Gastrocnemius medialis (tissue), 4 donors: ENCODE measurements around the gene IL26.

ENCODE experiments used
- POLR2A ChIP-seq, 2 donors: fragments of 450-650 bp; IDR thresholded peaks; one replicate each; pipeline ENCODE4 v1.6.1; 2017; ENCODE audit warnings: antibody characterized with exemption in 2 of 2, mild to moderate bottlenecking in 2 of 2, moderate library complexity in 2 of 2
- TF ChIP-seq, protein P1 (sequence below), 5 experiments: fragments of 450-650 bp in 3 of 5; fragments of 200-600 bp in 2 of 5; sonication (generic) in 2 of 5; IDR thresholded peaks in 4 of 5; conservative IDR thresholded peaks in 1 of 5; 1 replicate in 4 of 5; 2 replicates in 1 of 5; pipeline ENCODE4 v1.5.1; 2016 to 2019; ENCODE audit warnings: antibody characterized with exemption in 5 of 5, mild to moderate bottlenecking in 3 of 5, moderate library complexity in 3 of 5

DNA sequence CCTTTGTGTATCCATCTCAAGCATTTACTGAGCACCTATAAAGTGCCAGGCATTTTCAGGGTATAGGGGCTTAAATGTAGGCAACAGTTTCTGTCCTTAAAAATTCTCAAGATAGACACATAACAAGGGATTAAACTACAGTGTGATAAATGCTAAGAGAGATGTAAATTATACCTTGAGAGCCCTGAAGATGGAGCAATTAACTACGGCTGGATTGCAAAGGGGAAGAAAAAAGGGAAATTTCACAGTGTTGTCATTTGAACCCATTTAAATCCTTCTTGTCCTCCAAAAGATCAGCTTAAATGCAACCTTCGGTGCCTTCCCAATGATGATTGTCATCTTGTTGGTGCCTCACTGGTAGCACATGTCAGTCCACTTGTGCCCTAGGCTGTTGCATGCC lies 11.5 kb upstream of the IL26 start:
- TF ChIP-seq, protein P1, sequence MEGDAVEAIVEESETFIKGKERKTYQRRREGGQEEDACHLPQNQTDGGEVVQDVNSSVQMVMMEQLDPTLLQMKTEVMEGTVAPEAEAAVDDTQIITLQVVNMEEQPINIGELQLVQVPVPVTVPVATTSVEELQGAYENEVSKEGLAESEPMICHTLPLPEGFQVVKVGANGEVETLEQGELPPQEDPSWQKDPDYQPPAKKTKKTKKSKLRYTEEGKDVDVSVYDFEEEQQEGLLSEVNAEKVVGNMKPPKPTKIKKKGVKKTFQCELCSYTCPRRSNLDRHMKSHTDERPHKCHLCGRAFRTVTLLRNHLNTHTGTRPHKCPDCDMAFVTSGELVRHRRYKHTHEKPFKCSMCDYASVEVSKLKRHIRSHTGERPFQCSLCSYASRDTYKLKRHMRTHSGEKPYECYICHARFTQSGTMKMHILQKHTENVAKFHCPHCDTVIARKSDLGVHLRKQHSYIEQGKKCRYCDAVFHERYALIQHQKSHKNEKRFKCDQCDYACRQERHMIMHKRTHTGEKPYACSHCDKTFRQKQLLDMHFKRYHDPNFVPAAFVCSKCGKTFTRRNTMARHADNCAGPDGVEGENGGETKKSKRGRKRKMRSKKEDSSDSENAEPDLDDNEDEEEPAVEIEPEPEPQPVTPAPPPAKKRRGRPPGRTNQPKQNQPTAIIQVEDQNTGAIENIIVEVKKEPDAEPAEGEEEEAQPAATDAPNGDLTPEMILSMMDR (IDR thresholded peaks at IDR 0.05 in 4 of 5, conservative IDR thresholded peaks at IDR 0.05 in 1 of 5): no peak
- no peak for TF ChIP-seq POLR2A (IDR thresholded peaks at IDR 0.05)
